ENCODE data around the gene TRPC4AP.

GRCh38 chr20:34956751-34957472, 135.7 kb downstream of the TRPC4AP start:
- TF ChIP-seq CTCF (IDR thresholded peaks at IDR 0.05; ENCODE audit: low read length) (no peak), EZH2 (optimal IDR thresholded peaks at IDR 0.05; ENCODE audit: low read depth, low read length) (no peak), EZH2phosphoT487 (IDR thresholded peaks at IDR 0.05; ENCODE audit: low read length) (no peak)
